Prostate gland (tissue), 2 donors: ENCODE data around the gene PHACTR2.

Experiments used
- POLR2A ChIP-seq: fragments of 450-650 bp; IDR thresholded peaks from one replicate; pipeline ENCODE4 v1.6.1; 2016; ENCODE audit warnings: antibody characterized with exemption, mild to moderate bottlenecking
- POLR2AphosphoS5 ChIP-seq: sonication (generic); formaldehyde crosslinking; IDR thresholded peaks from one replicate; pipeline ENCODE4 v1.6.1; 2017; ENCODE audit warnings: antibody characterized with exemption
- TF ChIP-seq, protein P1 (sequence below), 4 experiments: fragments of 200-600 bp in 2 of 4; fragments of 450-650 bp in 2 of 4; sonication (generic) in 2 of 4; IDR thresholded peaks; 1 replicate in 3 of 4; 2 replicates in 1 of 4; pipeline ENCODE4 v1.5.1; 2016 to 2019; ENCODE audit warnings: antibody characterized with exemption in 4 of 4, mild to moderate bottlenecking in 2 of 4, moderate library complexity in 2 of 4

DNA sequence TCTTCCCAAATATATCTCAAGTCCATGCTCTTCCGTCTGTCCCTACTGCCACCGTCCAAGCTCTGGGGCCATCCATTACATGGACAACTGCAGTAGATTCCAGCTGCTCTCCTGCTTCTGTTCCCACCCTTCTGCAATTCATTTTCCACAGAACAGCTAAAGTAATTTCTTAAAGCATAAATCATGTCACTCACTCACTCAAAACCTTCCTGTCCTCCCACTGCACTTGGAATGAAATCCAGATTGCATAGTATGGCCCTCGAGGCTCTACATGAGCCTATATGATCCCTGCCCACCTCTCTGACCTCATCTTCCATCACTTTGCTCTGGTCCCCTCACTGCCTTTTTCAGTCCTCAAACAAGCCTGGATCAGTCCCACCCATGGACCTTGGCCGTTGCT is 10.9 kb downstream of the PHACTR2 start:
- TF ChIP-seq, protein P1, sequence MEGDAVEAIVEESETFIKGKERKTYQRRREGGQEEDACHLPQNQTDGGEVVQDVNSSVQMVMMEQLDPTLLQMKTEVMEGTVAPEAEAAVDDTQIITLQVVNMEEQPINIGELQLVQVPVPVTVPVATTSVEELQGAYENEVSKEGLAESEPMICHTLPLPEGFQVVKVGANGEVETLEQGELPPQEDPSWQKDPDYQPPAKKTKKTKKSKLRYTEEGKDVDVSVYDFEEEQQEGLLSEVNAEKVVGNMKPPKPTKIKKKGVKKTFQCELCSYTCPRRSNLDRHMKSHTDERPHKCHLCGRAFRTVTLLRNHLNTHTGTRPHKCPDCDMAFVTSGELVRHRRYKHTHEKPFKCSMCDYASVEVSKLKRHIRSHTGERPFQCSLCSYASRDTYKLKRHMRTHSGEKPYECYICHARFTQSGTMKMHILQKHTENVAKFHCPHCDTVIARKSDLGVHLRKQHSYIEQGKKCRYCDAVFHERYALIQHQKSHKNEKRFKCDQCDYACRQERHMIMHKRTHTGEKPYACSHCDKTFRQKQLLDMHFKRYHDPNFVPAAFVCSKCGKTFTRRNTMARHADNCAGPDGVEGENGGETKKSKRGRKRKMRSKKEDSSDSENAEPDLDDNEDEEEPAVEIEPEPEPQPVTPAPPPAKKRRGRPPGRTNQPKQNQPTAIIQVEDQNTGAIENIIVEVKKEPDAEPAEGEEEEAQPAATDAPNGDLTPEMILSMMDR (IDR thresholded peaks at IDR 0.05) = no peak
- TF ChIP-seq POLR2AphosphoS5 (no peak), POLR2A (no peak)
